ENCODE results near the gene NOP53.
A peak's percentile ranks its signal among the peaks of the same experiment; 100 is the strongest.
"Not testable (repeated sequence)": the region's sequence is repeated elsewhere in the genome, so short reads cannot be mapped to it uniquely, and the experiment has no call there.

The NOP53 gene

GRCh38 chr19:47718415-47719046 is 26.8 kb upstream of the NOP53 start:
- DNase-seq: not testable (repeated sequence)

- no peak for DNase-seq
Measured at GRCh38 chr19:47719047-47719859, 26.1 kb upstream of the NOP53 start.

- no peak for DNase-seq
Measured at GRCh38 chr19:47720669-47721422, 24.5 kb upstream of the NOP53 start.

- DNase-seq: peak; percentile 67
Measured at GRCh38 chr19:47723581-47723940, 21.8 kb upstream of the NOP53 start.

GRCh38 chr19:47725759-47726401 is 19.5 kb upstream of the NOP53 start:
- peak; percentile 30 for DNase-seq

- no peak for DNase-seq
Measured at GRCh38 chr19:47726467-47726866, 18.9 kb upstream of the NOP53 start.

- not testable (repeated sequence) for DNase-seq
Measured at GRCh38 chr19:47728295-47728694, 17.1 kb upstream of the NOP53 start.

GRCh38 chr19:47729468-47729798 is 15.9 kb upstream of the NOP53 start:
- no peak for DNase-seq

- DNase-seq: no peak
Measured at GRCh38 chr19:47729799-47730520, 15.4 kb upstream of the NOP53 start.

GRCh38 chr19:47730521-47730889 is 14.8 kb upstream of the NOP53 start:
- no peak for DNase-seq

- DNase-seq: no peak
Measured at GRCh38 chr19:47730910-47731309, 14.4 kb upstream of the NOP53 start.

- no peak for DNase-seq
Measured at GRCh38 chr19:47735131-47735530, 10.2 kb upstream of the NOP53 start.

- DNase-seq: no peak
Measured at GRCh38 chr19:47740866-47741519, 4.4 kb upstream of the NOP53 start.

GRCh38 chr19:47741544-47742140 is 3.7 kb upstream of the NOP53 start:
- DNase-seq: no peak

- no peak for DNase-seq
Measured at GRCh38 chr19:47742634-47743033, 2.7 kb upstream of the NOP53 start.

GRCh38 chr19:47746129-47746528 is 783 bp downstream of the NOP53 start:
- DNase-seq: not testable (repeated sequence)

GRCh38 chr19:47749326-47749725 is 4.0 kb downstream of the NOP53 start:
- no peak for DNase-seq

GRCh38 chr19:47750752-47751151 is 5.4 kb downstream of the NOP53 start:
- DNase-seq: no peak

- no peak for DNase-seq
Measured at GRCh38 chr19:47752440-47753211, 7.3 kb downstream of the NOP53 start.

- DNase-seq: no peak
Measured at GRCh38 chr19:47754206-47755064, 9.1 kb downstream of the NOP53 start.
